ACHN (cell line): ENCODE measurements around the gene CCDC12.
A peak's percentile ranks its signal among the peaks of the same experiment; 100 is the strongest.

Experiments used
- DNase-seq: peaks from one replicate; pipeline ENCODE4 v3.0.0-alpha.2; 2015
- in situ Hi-C: cut with HindIII; loops from 2 replicates; pipeline ENCODE4 v1.10.0; 2017; ENCODE audit warnings: low sequenced_read_pairs, low pct_ligation_motif_present, low pct_unique_long_range_greater_than_20kb

CCDC12 gene

GRCh38 chr3:46948830-46949671, 27.5 kb downstream of the CCDC12 start:
- in situ Hi-C loops: no loop called here
- DNase-seq: no peak

GRCh38 chr3:46947981-46948791, 28.4 kb downstream of the CCDC12 start:
- in situ Hi-C loops: no loop called here
- DNase-seq: no peak

GRCh38 chr3:46947546-46947901, 29.0 kb downstream of the CCDC12 start:
- no peak for DNase-seq
- in situ Hi-C loops: no loop called here

GRCh38 chr3:46946856-46947545, 29.5 kb downstream of the CCDC12 start:
- in situ Hi-C loops: no loop called here
- DNase-seq: peak; percentile 66

- in situ Hi-C loops: no loop called here
Measured at GRCh38 chr3:46946416-46946815, 30.1 kb downstream of the CCDC12 start.

GRCh38 chr3:46944191-46944590, 32.4 kb downstream of the CCDC12 start:
- in situ Hi-C loops: no loop called here
- DNase-seq: no peak

More at GRCh38 chr3:46946416-46946815, 30.1 kb downstream of the CCDC12 start:
- DNase-seq: no peak

- in situ Hi-C loops: no loop called here
- peak; percentile 24 for DNase-seq
Measured at GRCh38 chr3:46943237-46944187, 33.0 kb downstream of the CCDC12 start.

- DNase-seq: no peak
- in situ Hi-C loops: no loop called here
Measured at GRCh38 chr3:46942481-46943236, 33.9 kb downstream of the CCDC12 start.

GRCh38 chr3:46942076-46942475, 34.5 kb downstream of the CCDC12 start:
- in situ Hi-C loops: no loop called here
- DNase-seq: no peak

- in situ Hi-C loops: no loop called here
- DNase-seq: no peak
Measured at GRCh38 chr3:46939578-46940445, 36.7 kb downstream of the CCDC12 start.

GRCh38 chr3:46938118-46938517, 38.4 kb downstream of the CCDC12 start:
- in situ Hi-C loops: no loop called here
- DNase-seq: no peak

GRCh38 chr3:46936733-46937250, 39.8 kb downstream of the CCDC12 start:
- in situ Hi-C loops: no loop called here

GRCh38 chr3:46935989-46936558, 40.5 kb downstream of the CCDC12 start:
- in situ Hi-C loops: no loop called here
- DNase-seq: no peak

More at GRCh38 chr3:46936733-46937250, 39.8 kb downstream of the CCDC12 start:
- DNase-seq: no peak

GRCh38 chr3:46935168-46935858, 41.2 kb downstream of the CCDC12 start:
- peak; percentile 95 for DNase-seq
- in situ Hi-C loops: no loop called here

- in situ Hi-C loops: no loop called here
Measured at GRCh38 chr3:46934498-46935167, 41.9 kb downstream of the CCDC12 start.

More at GRCh38 chr3:46934498-46935167, 41.9 kb downstream of the CCDC12 start:
- DNase-seq: no peak
